ENCODE data around the gene TNRC6C. TPM values are rescaled to one million over a fixed set of nuclear protein-coding genes. Genes with fewer than 3 reads are reported as not detected.
"Not testable (repeated sequence)": the region's sequence is repeated elsewhere in the genome, so short reads cannot be mapped to it uniquely, and the experiment has no call there.

Gene TNRC6C
- polyA plus RNA-seq, 4 donors = 11.6 to 19.0 (median 15.1) TPM

GRCh38 chr17:78107976-78108725, 149.6 kb downstream of the TNRC6C start:
- no peak for DNase-seq (ENCODE audit: low read depth in 4 of 4, low spot score in 2 of 4)

- DNase-seq (ENCODE audit: low read depth in 4 of 4, low spot score in 2 of 4) = no peak
These were observed 150.4 kb downstream of the TNRC6C start for GRCh38 chr17:78108726-78109488.

DNA sequence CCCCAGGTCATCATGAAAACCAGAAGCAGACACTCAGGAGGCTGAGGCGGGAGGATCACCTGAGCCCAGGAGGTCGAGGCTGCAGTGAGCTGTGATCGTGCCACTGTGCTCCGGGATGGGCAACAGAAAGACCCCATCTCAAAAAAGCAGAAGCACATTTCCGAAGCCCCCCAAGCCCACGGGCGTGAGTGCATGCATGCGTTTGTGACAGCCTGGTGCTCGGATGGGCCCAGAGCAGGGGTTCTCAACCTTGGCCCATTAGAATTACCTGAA, 150.9 kb downstream of the TNRC6C start:
- DNase-seq (ENCODE audit: low read depth in 4 of 4, low spot score in 2 of 4) = no peak

GRCh38 chr17:78110363-78111015, 152.0 kb downstream of the TNRC6C start:
- DNase-seq (ENCODE audit: low read depth in 4 of 4, low spot score in 2 of 4) = no peak

GRCh38 chr17:78111016-78111726, 152.7 kb downstream of the TNRC6C start:
- no peak for DNase-seq (ENCODE audit: low read depth in 4 of 4, low spot score in 2 of 4)

DNA sequence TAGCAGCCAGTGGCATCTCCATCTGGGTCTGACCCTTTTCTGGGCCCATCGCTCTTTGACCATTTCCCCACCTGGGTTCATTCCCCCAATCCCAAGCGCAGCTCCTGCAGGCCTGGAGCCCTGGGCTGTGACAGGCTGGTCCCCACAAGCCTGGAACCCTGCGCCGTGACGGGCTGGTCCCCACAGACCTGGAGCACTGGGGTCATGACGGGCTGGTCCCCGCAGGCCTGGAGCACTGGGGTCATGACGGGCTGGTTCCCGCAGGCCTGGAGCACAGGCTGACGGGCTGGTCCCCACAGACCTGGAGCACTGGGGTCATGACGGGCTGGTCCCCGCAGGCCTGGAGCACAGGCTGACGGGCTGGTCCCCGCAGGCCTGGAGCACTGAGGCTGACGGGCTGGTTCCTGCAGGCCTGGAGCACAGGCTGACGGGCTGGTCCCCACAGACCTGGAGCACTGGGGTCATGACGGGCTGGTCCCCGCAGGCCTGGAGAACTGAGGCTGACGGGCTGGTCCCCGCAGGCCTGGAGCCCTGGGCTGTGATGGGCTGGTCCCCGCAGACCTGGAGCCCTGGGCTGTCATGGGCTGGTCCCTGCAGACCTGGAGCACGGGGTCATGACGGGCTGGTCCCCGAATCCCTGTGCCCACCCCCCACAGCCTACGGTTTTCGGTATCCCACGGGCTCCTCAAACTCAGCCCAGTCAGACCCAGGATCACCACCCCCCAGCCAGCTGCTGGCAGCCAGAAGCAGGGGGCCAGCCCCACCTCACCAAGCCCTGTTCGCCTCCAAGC, 153.4 kb downstream of the TNRC6C start:
- no peak for DNase-seq (ENCODE audit: low read depth in 4 of 4, low spot score in 2 of 4)

- DNase-seq (ENCODE audit: low read depth in 4 of 4, low spot score in 2 of 4) = no peak
These were observed 154.3 kb downstream of the TNRC6C start for GRCh38 chr17:78112518-78113471.

DNA sequence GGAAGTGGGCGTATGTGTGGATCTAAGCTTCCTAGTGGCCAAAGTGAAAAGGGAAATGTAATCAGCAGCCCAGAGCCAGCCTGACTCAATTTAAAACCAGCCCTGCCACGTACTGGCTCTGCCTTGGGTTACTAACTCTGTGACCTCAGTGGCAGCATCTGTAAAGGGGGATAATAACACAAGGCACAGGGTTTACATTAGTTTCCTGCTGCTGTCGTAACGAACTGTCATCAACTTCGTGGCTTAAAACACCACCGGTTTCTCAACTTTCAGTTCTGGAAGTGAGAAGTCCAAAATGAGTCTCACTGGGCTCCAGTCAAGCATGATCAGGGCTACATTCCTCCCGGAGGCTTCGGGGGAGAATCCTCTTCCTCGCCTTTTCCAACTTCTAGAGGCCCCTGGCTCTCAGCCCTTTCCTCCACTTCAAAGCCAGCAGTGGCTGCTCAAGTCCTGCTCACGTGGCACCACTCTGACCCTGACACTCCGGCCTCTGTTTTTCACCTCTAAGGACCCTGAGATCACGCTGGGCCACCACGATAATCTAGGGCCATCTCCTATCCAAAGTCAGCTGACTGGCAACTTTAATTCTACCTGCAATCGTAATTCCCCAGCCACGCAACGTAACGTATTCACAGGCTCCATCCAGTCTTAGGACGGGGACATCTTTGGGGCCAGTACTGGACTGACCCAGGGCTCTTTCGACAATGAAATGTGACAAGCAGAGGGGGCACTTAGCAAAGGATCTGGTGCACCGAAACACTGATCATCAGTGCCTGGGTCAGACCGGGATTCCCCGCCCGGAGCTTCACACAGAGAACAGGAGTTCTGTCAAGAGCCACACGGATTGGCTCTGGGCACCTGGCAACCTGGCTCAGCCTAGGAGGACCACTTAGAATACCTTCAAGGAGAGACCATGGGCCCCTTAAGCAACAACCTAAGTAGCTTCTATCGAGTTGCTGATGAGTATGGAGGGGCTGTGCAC, 155.6 kb downstream of the TNRC6C start:
- no peak for DNase-seq (ENCODE audit: low read depth in 4 of 4, low spot score in 2 of 4)

- DNase-seq (ENCODE audit: low read depth in 4 of 4, low spot score in 2 of 4) = no peak
These were observed 156.6 kb downstream of the TNRC6C start for GRCh38 chr17:78114831-78115723.

GRCh38 chr17:78115803-78116202, 157.3 kb downstream of the TNRC6C start:
- not testable (repeated sequence) for DNase-seq (ENCODE audit: low read depth in 4 of 4, low spot score in 2 of 4)

DNA sequence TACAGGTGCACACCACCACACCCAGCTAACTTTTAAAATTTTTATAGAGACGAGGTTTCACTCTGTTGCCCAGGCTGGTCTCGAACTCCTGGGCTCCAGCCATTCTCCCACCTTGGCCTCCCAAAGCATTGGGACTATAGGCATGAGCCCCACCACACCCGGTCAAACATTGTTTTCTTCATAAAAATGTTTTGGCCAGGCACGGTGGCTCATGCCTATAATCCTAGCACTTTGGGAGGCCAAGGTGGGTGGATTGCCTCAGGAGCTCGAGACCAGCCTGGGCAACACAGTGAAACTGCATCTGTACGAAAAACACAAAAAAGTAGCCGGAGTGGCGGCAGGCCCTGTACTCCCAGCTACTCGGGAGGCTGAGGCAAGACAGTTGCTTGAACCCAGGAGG, 157.9 kb downstream of the TNRC6C start:
- DNase-seq (ENCODE audit: low read depth in 4 of 4, low spot score in 2 of 4) = no peak

- DNase-seq (ENCODE audit: low read depth in 4 of 4, low spot score in 2 of 4) = no peak
These were observed 158.8 kb downstream of the TNRC6C start for GRCh38 chr17:78117027-78117981.

GRCh38 chr17:78118801-78119241, 160.3 kb downstream of the TNRC6C start:
- no peak for DNase-seq (ENCODE audit: low read depth in 4 of 4, low spot score in 2 of 4)

- DNase-seq (ENCODE audit: low read depth in 4 of 4, low spot score in 2 of 4) = no peak
These were observed 162.0 kb downstream of the TNRC6C start for GRCh38 chr17:78120537-78120936.

DNA sequence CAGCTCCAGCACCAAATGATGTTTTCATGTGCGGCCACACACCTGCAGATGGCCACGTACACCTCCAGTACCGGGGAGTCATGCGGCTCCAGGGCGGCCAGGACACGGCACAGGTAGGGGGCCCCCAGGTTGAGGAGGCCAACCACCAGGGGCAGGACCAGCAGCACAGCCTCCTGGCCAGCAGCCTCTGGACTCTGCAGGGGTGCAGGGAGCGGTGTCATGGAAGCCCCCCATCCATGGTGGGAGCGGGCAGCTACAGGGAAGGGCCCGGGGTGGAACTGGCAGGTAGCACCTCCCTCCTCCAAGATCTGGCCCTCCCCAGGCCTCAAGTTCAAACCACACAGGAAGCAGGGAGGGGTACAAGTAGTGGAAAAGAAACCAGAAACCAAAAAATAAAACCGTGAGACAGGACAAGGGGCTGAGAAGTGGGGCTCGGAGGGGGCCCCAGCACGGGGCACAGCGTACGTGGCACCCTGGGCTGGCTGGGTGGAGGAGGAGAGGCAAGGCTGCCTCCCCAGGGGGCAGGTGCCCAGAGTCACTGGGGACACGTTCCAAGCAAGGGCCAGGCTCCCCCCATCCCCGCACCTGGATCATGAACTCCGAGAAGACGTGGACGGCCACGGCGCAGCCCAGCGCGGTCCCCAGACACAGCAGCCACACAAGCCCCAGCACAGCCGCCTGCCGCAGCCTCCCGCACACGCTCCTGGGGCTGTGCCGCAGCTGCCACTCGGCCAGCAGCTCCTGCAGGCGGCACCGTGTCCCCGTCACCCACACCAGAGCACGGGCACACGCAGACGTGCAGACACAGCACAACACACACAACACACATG, 162.7 kb downstream of the TNRC6C start:
- DNase-seq (ENCODE audit: low read depth in 4 of 4, low spot score in 2 of 4) = no peak
